ENCODE results near the gene JPH3. TPM values are rescaled to one million over a fixed set of nuclear protein-coding genes. Genes with fewer than 3 reads are reported as not detected.

The JPH3 gene
- polyA plus RNA-seq, 1 experiment, result 0.02 TPM

DNA sequence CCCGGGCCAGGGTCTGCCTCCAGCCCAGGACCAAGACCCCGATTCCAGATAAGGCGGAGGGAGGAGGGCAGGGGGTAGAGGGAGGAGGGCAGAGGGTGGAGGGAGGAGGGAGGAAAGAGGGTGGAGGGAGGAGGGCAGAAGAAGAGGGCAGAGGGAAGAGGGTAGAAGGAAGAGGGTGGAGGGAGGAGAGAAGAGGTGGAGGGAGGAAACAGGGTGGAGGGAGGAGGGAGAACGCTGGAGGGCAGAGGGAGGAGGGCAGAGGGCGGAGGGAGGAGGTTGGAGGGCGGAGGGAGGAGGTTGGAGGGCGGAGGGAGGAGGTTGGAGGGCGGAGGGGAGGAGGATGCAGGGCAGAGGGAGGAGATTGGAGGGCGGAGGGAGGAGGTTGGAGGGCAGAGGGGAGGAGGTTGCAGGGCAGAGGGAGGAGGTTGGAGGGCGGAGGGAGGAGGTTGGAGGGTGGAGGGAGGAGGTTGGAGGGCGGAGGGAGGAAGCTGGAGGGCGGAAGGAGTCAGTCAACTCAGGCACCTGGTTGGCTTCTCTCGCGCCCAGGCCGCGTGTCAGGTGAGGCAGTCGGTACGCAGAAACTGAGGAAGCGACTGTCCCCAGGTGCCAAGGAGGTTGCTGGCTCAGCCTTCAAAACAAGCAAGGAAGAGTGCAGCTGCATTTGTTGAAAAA, 98.2 kb downstream of the JPH3 start:
- DNase-seq (ENCODE audit: low read depth, low spot score), result no peak
- TF ChIP-seq, protein P1, sequence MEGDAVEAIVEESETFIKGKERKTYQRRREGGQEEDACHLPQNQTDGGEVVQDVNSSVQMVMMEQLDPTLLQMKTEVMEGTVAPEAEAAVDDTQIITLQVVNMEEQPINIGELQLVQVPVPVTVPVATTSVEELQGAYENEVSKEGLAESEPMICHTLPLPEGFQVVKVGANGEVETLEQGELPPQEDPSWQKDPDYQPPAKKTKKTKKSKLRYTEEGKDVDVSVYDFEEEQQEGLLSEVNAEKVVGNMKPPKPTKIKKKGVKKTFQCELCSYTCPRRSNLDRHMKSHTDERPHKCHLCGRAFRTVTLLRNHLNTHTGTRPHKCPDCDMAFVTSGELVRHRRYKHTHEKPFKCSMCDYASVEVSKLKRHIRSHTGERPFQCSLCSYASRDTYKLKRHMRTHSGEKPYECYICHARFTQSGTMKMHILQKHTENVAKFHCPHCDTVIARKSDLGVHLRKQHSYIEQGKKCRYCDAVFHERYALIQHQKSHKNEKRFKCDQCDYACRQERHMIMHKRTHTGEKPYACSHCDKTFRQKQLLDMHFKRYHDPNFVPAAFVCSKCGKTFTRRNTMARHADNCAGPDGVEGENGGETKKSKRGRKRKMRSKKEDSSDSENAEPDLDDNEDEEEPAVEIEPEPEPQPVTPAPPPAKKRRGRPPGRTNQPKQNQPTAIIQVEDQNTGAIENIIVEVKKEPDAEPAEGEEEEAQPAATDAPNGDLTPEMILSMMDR (IDR thresholded peaks at IDR 0.05; ENCODE audit: low read depth, low read length), result no peak
- ChIA-PET CTCF (interaction anchor here (0.6 to 2.0 kb wide), 2 partner anchors 34 to 64 kb away, joined by 3 to 4 read pairs; no protein-coding TSS in a partner anchor), POLR2A (no interaction called here)
- no peaks in the 10 kb centered on the region for H3K27me3 ChIP-seq (ENCODE audit: control insufficient read depth, insufficient read depth, low read length)
- no peaks in the 10 kb centered on the region; the same call in 1 of the 2 replicates for H3K9me3 ChIP-seq (ENCODE audit: control insufficient read depth, insufficient read depth, low read length)
- H3K4me3 ChIP-seq (ENCODE audit: low read depth, low read length), result no peak overlapping the region
- no peak overlapping the region for H3K27ac ChIP-seq (ENCODE audit: low read depth, low read length)

DNA sequence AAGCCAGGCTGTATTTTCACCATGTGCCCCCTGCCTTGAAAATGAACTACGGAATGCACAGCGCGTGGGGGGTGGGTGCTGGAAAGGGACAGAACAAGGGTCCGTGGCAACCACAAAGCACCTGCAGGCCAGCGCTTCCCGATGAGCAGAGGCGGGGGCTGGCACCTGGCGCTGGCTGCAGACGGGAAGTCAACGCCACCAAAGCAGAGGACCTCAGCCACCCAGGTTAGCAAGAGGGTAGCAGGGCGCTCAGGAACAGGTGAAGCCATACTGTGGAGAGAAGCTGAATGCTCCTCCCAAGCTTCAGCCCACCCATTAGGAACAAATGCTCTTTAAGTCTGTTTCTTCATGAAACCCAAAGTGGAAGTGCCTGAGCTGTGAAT, 98.8 kb downstream of the JPH3 start:
- no peak overlapping the region for H3K4me3 ChIP-seq (ENCODE audit: low read depth, low read length)
- no peak overlapping the region for H3K27ac ChIP-seq (ENCODE audit: low read depth, low read length)
- H3K27me3 ChIP-seq (ENCODE audit: control insufficient read depth, insufficient read depth, low read length), result no peaks in the 10 kb centered on the region
- CTCF ChIA-PET, result interaction anchor here (0.6 to 2.0 kb wide), 2 partner anchors 33 to 65 kb away, joined by 3 to 4 read pairs; no protein-coding TSS in a partner anchor
- POLR2A ChIA-PET, result no interaction called here
- H3K9me3 ChIP-seq (ENCODE audit: control insufficient read depth, insufficient read depth, low read length), result no peaks in the 10 kb centered on the region; the same call in 1 of the 2 replicates
- TF ChIP-seq, protein P1 (IDR thresholded peaks at IDR 0.05; ENCODE audit: low read depth, low read length), result no peak
- no peak for DNase-seq (ENCODE audit: low read depth, low spot score)

DNA sequence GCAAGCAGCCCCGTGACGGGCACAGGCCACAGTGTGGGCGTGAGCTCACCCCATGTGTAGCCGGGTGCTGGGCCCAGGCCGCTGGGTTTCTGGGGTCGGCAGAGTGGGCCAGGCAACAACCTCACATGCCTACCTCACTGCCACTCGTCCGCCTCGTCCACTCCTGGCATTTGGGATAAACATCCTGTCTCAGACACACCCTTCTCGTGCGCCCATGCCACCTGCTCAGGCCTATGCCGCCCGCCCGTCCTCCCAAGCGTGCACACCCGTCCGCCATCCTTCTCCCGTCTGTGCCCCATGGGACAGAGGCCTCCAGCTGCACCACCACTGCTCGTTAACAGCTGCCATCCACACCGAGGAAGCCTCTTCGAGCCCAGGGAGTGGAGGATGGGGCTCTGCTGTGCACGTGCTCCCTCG, 99.2 kb downstream of the JPH3 start:
- TF ChIP-seq, protein P1 (IDR thresholded peaks at IDR 0.05; ENCODE audit: low read depth, low read length), result no peak
- CTCF ChIA-PET, result interaction anchor here (0.6 to 2.3 kb wide), 3 partner anchors 33 to 113 kb away, joined by 3 to 16 read pairs (median 4); no protein-coding TSS in a partner anchor
- no peak for DNase-seq (ENCODE audit: low read depth, low spot score)
- POLR2A ChIA-PET, result no interaction called here
- Histone ChIP-seq H3K4me3 (ENCODE audit: low read depth, low read length) (no peak overlapping the region), H3K27ac (ENCODE audit: low read depth, low read length) (no peak overlapping the region), H3K9me3 (ENCODE audit: control insufficient read depth, insufficient read depth, low read length) (no peaks in the 10 kb centered on the region; the same call in 1 of the 2 replicates), H3K27me3 (ENCODE audit: control insufficient read depth, insufficient read depth, low read length) (no peaks in the 10 kb centered on the region)

DNA sequence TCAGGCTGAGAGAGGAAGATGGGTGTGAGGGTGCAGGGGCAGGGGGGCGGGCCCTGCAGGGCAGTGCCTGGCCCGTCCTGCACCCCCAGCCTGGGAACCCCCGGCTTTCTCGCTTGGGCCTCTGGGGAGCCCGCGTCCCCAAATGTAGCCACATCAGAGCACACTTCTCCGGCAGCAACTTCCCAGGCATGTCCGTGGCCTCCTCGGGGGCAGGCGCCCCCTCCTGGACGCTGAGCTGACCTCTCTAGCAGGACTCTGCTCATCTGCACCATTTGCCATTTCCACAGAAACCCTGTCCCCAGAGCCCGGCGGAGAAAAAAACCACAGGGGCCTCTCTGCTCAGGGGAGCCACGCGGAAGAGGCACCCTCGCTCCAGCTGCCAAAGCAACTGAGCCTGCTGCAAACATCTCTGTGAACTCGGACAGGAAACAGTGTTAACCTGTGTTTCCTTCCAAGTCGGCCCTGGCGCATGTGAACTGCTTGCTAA, 100.1 kb downstream of the JPH3 start:
- POLR2A ChIA-PET, result no interaction called here
- H3K27ac ChIP-seq (ENCODE audit: low read depth, low read length), result no peak overlapping the region
- H3K9me3 ChIP-seq (ENCODE audit: control insufficient read depth, insufficient read depth, low read length), result no peaks in the 10 kb centered on the region; the same call in 1 of the 2 replicates
- DNase-seq (ENCODE audit: low read depth, low spot score), result no peak
- TF ChIP-seq, protein P1 (IDR thresholded peaks at IDR 0.05; ENCODE audit: low read depth, low read length), result peak; percentile 69
- CTCF ChIA-PET, result interaction anchor here (0.6 to 2.3 kb wide), 8 partner anchors 12 to 308 kb away, joined by 3 to 16 read pairs (median 3); no protein-coding TSS in a partner anchor
- no peak overlapping the region for H3K4me3 ChIP-seq (ENCODE audit: low read depth, low read length)
- H3K27me3 ChIP-seq (ENCODE audit: control insufficient read depth, insufficient read depth, low read length), result no peaks in the 10 kb centered on the region

DNA sequence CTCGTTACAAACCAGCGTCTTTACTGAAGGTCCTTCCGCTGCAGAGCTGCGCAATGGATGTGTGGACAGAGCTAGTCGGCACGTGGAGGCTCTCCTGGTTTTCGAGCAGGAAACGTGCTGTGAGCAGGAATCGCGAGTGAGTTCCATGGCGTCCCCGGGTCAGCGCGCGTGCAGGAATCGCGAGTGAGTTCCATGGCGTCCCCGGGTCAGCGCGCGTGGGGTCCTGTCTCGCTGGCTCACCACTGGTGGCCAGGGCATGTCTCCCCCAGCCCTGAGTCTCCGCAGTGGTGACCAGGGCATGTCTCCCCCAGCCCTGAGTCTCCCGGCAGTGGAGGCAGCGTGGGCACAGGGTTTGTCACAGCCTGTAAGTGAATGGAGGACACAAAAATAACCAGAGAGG, 100.8 kb downstream of the JPH3 start:
- TF ChIP-seq, protein P1 (IDR thresholded peaks at IDR 0.05; ENCODE audit: low read depth, low read length), result no peak
- H3K27ac ChIP-seq (ENCODE audit: low read depth, low read length), result no peak overlapping the region
- no peak overlapping the region for H3K4me3 ChIP-seq (ENCODE audit: low read depth, low read length)
- ChIA-PET POLR2A (no interaction called here), CTCF (interaction anchor here (0.6 to 2.3 kb wide), 6 partner anchors 28 to 308 kb away, joined by 3 to 16 read pairs (median 3); no protein-coding TSS in a partner anchor)
- H3K9me3 ChIP-seq (ENCODE audit: control insufficient read depth, insufficient read depth, low read length), result no peaks in the 10 kb centered on the region; the same call in 1 of the 2 replicates
- H3K27me3 ChIP-seq (ENCODE audit: control insufficient read depth, insufficient read depth, low read length), result no peaks in the 10 kb centered on the region
- DNase-seq (ENCODE audit: low read depth, low spot score), result no peak
